Lower lobe of right lung (tissue), 2 donors: ENCODE data around the gene RSRC1. TPM values are rescaled to one million over a fixed set of nuclear protein-coding genes. Genes with fewer than 3 reads are reported as not detected.

Source experiments
- ATAC-seq, 2 donors: fragments of 200-7000 bp; cut with Tn5 transposase; one replicate each; pipeline ENCODE4 v1.9.1; 2020 to 2022; ENCODE audit warnings: mild to moderate bottlenecking in 2 of 2, moderate library complexity in 2 of 2
- DNase-seq: peaks from one replicate; pipeline ENCODE4 v3.0.0-alpha.2; 2020
- H3K27ac ChIP-seq: fragments of 200-600 bp; one replicate; pipeline ENCODE4 v1.8.0; 2022
- H3K27me3 ChIP-seq: fragments of 200-600 bp; one replicate; pipeline ENCODE4 v1.8.0; 2022; ENCODE audit warnings: low read depth
- H3K36me3 ChIP-seq: fragments of 200-600 bp; one replicate; pipeline ENCODE4 v1.8.0; 2022; ENCODE audit warnings: mild to moderate bottlenecking
- H3K4me1 ChIP-seq: fragments of 200-600 bp; one replicate; pipeline ENCODE4 v1.8.0; 2022
- H3K4me3 ChIP-seq: fragments of 200-600 bp; one replicate; pipeline ENCODE4 v1.8.0; 2022; ENCODE audit warnings: mild to moderate bottlenecking
- H3K9me3 ChIP-seq: fragments of 200-600 bp; one replicate; pipeline ENCODE4 v1.8.0; 2022
- CTCF ChIP-seq: fragments of 200-600 bp; IDR thresholded peaks from one replicate; pipeline ENCODE4 v1.8.0; 2022; ENCODE audit warnings: antibody characterized with exemption, mild to moderate bottlenecking
- intact Hi-C: fragments of 100-400 bp; cut with DNase I; formaldehyde crosslinking; loops from one replicate; pipeline ENCODE4 v1.11.0; 2022
- total RNA-seq: library from RNA; stranded (reverse); fragmentation: NEBNext Ultra II Directional; extraction: Animal tissue kit (Norgen Biotek cat#: 25700); gene quantifications from one replicate; pipeline ENCODE4 v1.2.1, GENCODE V29; 2021
- donor health status: DM: no; HTN: yes; CAD: no; lungs with severe emphysema.

RSRC1 gene
- total RNA-seq, 1 donor from 2014 or later: 29.8 TPM

GRCh38 chr3:158395421-158395820 is 285.5 kb downstream of the RSRC1 start:
- intact Hi-C loops: no loop called here
- Histone ChIP-seq H3K9me3 (peaks cover 7% of the 10 kb centered on the region), H3K27ac (no peak overlapping the region), H3K4me3 (no peak overlapping the region), H3K4me1 (no peaks in the 10 kb centered on the region), H3K36me3 (no peaks in the 10 kb centered on the region), H3K27me3 (no peaks in the 10 kb centered on the region)
- ATAC-seq (no peak), DNase-seq (no peak)
- TF ChIP-seq CTCF: no peak

- H3K27me3 ChIP-seq: no peaks in the 10 kb centered on the region
- H3K4me3 ChIP-seq: no peak overlapping the region
- no peak overlapping the region for H3K27ac ChIP-seq
- intact Hi-C loops: no loop called here
- TF ChIP-seq CTCF: no peak
- no peaks in the 10 kb centered on the region for H3K4me1 ChIP-seq
- ATAC-seq (no peak), DNase-seq (no peak)
- no peaks in the 10 kb centered on the region for H3K9me3 ChIP-seq
- H3K36me3 ChIP-seq: no peaks in the 10 kb centered on the region
Observed at GRCh38 chr3:158402590-158402989, 292.7 kb downstream of the RSRC1 start.

- TF ChIP-seq CTCF: no peak
- H3K9me3 ChIP-seq: no peaks in the 10 kb centered on the region
- H3K4me1 ChIP-seq: no peaks in the 10 kb centered on the region
- intact Hi-C loops: no loop called here
- ATAC-seq (no peak), DNase-seq (no peak)
- no peaks in the 10 kb centered on the region for H3K27me3 ChIP-seq
- no peaks in the 10 kb centered on the region for H3K36me3 ChIP-seq
- no peak overlapping the region for H3K4me3 ChIP-seq
- H3K27ac ChIP-seq: no peak overlapping the region
Observed at GRCh38 chr3:158403013-158403412, 293.1 kb downstream of the RSRC1 start.

- ATAC-seq (no peak), DNase-seq (no peak)
- Histone ChIP-seq H3K9me3 (no peaks in the 10 kb centered on the region), H3K36me3 (no peaks in the 10 kb centered on the region), H3K4me1 (no peaks in the 10 kb centered on the region), H3K27me3 (no peaks in the 10 kb centered on the region), H3K4me3 (no peak overlapping the region), H3K27ac (no peak overlapping the region)
- no peak for TF ChIP-seq CTCF
- intact Hi-C loops: no loop called here
Observed at GRCh38 chr3:158404131-158404718, 294.3 kb downstream of the RSRC1 start.

- DNase-seq (no peak), ATAC-seq (no peak)
- H3K4me3 ChIP-seq: no peak overlapping the region
- H3K9me3 ChIP-seq: no peaks in the 10 kb centered on the region
- H3K36me3 ChIP-seq: no peaks in the 10 kb centered on the region
- intact Hi-C loops: no loop called here
- no peaks in the 10 kb centered on the region for H3K4me1 ChIP-seq
- H3K27me3 ChIP-seq: no peaks in the 10 kb centered on the region
- no peak for TF ChIP-seq CTCF
- no peak overlapping the region for H3K27ac ChIP-seq
Observed at GRCh38 chr3:158405507-158405906, 295.6 kb downstream of the RSRC1 start.
